ENCODE data around the gene GRIP2.

DNA sequence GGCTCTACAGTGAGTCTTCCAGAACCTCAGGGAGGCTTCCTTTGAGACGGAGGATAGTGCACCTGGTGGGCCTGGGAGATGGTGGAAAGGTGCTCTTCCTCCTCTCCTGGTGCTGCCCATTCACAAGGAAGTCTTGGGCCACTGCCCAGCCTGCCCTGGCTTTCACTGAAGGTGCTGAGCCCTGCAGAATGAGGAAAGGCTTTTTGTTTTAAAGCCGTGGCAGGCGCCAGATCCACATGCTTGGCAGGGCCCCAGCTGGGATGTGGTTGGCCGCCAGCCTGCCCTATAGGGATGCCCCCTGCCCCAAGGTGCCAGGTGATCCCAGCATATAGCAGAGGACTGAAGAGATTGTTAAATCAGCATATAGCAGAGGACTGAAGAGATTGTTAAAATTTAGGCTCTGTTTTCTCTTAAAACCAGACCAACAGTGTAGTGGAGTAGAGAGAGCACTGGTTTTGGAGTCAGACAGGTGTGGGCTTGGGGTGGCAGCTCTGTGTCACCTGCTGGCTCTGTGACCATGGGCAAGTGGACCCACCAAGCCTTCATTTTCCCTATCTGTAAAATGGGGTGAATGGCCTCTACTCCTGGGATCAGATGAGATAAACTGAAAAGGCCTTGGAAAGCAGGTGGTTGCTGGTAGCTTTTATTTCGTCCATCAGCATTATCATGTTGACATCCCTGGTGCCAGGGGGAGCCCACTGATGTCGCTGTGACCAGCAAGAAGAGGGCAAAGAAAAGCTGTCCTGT is 84.4 kb downstream of the GRIP2 start:
- TF ChIP-seq, protein P1, sequence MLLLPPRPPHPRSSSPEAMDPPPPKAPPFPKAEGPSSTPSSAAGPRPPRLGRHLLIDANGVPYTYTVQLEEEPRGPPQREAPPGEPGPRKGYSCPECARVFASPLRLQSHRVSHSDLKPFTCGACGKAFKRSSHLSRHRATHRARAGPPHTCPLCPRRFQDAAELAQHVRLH (tag by site-specific recombination; IDR thresholded peaks at IDR 0.05) = no peak
- TF ChIP-seq ZNF596 (tag by site-specific recombination; IDR thresholded peaks at IDR 0.05) = no peak
- TF ChIP-seq, protein P2, sequence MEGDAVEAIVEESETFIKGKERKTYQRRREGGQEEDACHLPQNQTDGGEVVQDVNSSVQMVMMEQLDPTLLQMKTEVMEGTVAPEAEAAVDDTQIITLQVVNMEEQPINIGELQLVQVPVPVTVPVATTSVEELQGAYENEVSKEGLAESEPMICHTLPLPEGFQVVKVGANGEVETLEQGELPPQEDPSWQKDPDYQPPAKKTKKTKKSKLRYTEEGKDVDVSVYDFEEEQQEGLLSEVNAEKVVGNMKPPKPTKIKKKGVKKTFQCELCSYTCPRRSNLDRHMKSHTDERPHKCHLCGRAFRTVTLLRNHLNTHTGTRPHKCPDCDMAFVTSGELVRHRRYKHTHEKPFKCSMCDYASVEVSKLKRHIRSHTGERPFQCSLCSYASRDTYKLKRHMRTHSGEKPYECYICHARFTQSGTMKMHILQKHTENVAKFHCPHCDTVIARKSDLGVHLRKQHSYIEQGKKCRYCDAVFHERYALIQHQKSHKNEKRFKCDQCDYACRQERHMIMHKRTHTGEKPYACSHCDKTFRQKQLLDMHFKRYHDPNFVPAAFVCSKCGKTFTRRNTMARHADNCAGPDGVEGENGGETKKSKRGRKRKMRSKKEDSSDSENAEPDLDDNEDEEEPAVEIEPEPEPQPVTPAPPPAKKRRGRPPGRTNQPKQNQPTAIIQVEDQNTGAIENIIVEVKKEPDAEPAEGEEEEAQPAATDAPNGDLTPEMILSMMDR (tag by site-specific recombination; IDR thresholded peaks at IDR 0.05) = no peak
- TF ChIP-seq ZNF112 (tag by site-specific recombination; IDR thresholded peaks at IDR 0.05) = no peak
- TF ChIP-seq KLF9 (tag by site-specific recombination; IDR thresholded peaks at IDR 0.05; ENCODE audit: low read depth) = no peak
- TF ChIP-seq, protein P3, sequence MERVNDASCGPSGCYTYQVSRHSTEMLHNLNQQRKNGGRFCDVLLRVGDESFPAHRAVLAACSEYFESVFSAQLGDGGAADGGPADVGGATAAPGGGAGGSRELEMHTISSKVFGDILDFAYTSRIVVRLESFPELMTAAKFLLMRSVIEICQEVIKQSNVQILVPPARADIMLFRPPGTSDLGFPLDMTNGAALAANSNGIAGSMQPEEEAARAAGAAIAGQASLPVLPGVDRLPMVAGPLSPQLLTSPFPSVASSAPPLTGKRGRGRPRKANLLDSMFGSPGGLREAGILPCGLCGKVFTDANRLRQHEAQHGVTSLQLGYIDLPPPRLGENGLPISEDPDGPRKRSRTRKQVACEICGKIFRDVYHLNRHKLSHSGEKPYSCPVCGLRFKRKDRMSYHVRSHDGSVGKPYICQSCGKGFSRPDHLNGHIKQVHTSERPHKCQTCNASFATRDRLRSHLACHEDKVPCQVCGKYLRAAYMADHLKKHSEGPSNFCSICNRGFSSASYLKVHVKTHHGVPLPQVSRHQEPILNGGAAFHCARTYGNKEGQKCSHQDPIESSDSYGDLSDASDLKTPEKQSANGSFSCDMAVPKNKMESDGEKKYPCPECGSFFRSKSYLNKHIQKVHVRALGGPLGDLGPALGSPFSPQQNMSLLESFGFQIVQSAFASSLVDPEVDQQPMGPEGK (tag by site-specific recombination; IDR thresholded peaks at IDR 0.05) = no peak
- TF ChIP-seq ZNF274 (IDR thresholded peaks at IDR 0.05; ENCODE audit: low read length) = no peak
- TF ChIP-seq ZNF274 (tag by site-specific recombination; IDR thresholded peaks at IDR 0.05; ENCODE audit: borderline replicate concordance) = no peak
- no peak for TF ChIP-seq ZFP37 (tag by site-specific recombination; IDR thresholded peaks at IDR 0.05)
